ENCODE results near the gene NHLRC2. TPM values are rescaled to one million over a fixed set of nuclear protein-coding genes. Genes with fewer than 3 reads are reported as not detected.

Gene NHLRC2
- total RNA-seq, 6 experiments from 2014 or later: 14.5 to 28.4 (median 23.0) TPM

- DNase-seq (no peak), ATAC-seq (no peak)
- no peaks in the 10 kb centered on the region for H3K9me3 ChIP-seq
- H3K4me3 ChIP-seq: no peak overlapping the region
- peaks cover 0 to 20% (median 3%) of the 10 kb centered on the region in 4 donors for H3K36me3 ChIP-seq
- intact Hi-C loops (cut with DNase I): no loop called here
- no peaks in the 10 kb centered on the region for H3K27me3 ChIP-seq
- H3K4me1 ChIP-seq: no peaks in the 10 kb centered on the region
- H3K27ac ChIP-seq: no peak overlapping the region
- TF ChIP-seq POLR2A (IDR thresholded peaks at IDR 0.05) (no peak), CTCF (IDR thresholded peaks at IDR 0.05) (no peak)
- WGBS (ENCODE audit: insufficient coverage, low coverage, low lambda C conversion rate, missing lambda C conversion rate): 83% methylated on average over 1 of the region's 1 CpG
These were observed 12.3 kb upstream of the NHLRC2 start for GRCh38 chr10:113842171-113842570.

- intact Hi-C loops (cut with DNase I): no loop called here
- 59% methylated on average over 6 of the region's 6 CpGs for WGBS (ENCODE audit: insufficient coverage, low coverage, low lambda C conversion rate, missing lambda C conversion rate)
- Histone ChIP-seq H3K4me1 (no peaks in the 10 kb centered on the region), H3K27ac (no peak overlapping the region), H3K36me3 (peaks cover 0 to 20% (median 3%) of the 10 kb centered on the region in 4 donors), H3K4me3 (no peak overlapping the region), H3K9me3 (no peaks in the 10 kb centered on the region), H3K27me3 (no peaks in the 10 kb centered on the region)
- no peak for DNase-seq
- no peak for ATAC-seq
- TF ChIP-seq CTCF (IDR thresholded peaks at IDR 0.05) (no peak), POLR2A (IDR thresholded peaks at IDR 0.05) (no peak)
These were observed 10.4 kb upstream of the NHLRC2 start for GRCh38 chr10:113843972-113844485.

DNA sequence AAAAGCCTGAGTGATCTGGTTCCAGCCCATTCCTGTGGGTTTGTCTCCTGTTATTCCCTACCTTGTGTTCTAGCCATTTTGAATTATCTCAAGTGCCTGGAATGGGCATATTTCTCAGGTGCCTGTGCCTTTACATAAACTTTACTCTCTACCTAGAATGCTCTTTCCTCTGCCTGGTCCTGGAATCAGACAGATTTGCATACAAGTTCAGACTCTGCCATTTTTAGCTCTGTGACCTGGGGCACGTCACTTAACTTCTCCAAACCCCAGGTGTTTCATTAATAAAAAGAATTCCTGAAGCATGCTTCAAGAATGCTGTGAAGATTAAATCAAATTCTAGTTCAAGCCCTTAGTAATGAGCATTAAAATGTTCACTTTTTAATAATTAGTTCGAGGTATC lies 8.4 kb upstream of the NHLRC2 start:
- intact Hi-C loops (cut with DNase I): no loop called here
- no peaks in the 10 kb centered on the region for H3K9me3 ChIP-seq
- TF ChIP-seq CTCF (IDR thresholded peaks at IDR 0.05) (no peak), POLR2A (IDR thresholded peaks at IDR 0.05) (no peak)
- no peak for ATAC-seq
- no peaks in the 10 kb centered on the region for H3K27me3 ChIP-seq
- H3K4me1 ChIP-seq: peaks cover 0 to 6% (median 0%) of the 10 kb centered on the region in 4 donors
- WGBS (ENCODE audit: insufficient coverage, low coverage, low lambda C conversion rate, missing lambda C conversion rate): 95% methylated on average over 2 of the region's 2 CpGs
- no peak overlapping the region for H3K4me3 ChIP-seq
- peaks cover 0 to 14% (median 3%) of the 10 kb centered on the region in 4 donors for H3K36me3 ChIP-seq
- H3K27ac ChIP-seq: no peak overlapping the region
- DNase-seq: no peak

DNA sequence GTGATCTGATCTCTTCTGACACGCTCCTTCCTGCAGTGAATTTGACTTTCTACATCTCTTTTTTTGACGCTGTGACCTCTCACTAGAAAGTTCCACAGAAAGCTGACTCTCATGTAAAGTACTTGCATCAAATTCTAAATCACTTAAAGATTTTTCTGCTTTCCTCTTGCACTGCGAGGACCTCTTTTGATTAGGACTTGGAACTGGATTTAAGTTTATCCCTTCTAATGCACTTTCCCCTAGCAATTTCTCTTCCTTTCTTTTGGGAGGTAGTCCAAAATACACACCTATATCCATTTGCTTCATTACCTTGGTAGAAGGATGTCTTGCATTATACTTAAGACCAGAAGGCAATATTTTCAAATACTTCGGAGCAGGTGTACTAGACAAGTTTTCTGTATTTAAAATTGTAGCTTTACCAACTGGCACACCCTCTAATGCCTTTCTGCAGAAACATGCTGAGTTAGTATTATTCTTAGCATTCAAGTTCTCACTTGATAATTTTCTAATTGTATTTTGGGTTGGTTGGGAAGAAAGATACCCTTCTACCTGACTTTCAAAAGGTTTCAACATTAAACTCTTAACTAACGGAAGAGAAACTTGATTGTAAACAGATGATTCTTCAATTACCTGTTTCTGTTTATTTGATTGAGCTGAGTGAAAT lies 5.2 kb upstream of the NHLRC2 start:
- WGBS (ENCODE audit: insufficient coverage, low coverage, low lambda C conversion rate, missing lambda C conversion rate): 97% methylated on average over 5 of the region's 5 CpGs
- Histone ChIP-seq H3K27me3 (no peaks in the 10 kb centered on the region), H3K9me3 (no peaks in the 10 kb centered on the region), H3K4me3 (no peak overlapping the region), H3K4me1 (peaks cover 0 to 17% (median 0%) of the 10 kb centered on the region in 4 donors), H3K36me3 (peaks cover 0 to 10% (median 3%) of the 10 kb centered on the region in 4 donors), H3K27ac (no peak overlapping the region)
- TF ChIP-seq CTCF (IDR thresholded peaks at IDR 0.05): no peak
- TF ChIP-seq POLR2A (IDR thresholded peaks at IDR 0.05): no peak
- no peak for ATAC-seq
- DNase-seq: no peak
- intact Hi-C loops (cut with DNase I): no loop called here
